ENCODE data around the gene C4orf54. TPM values are rescaled to one million over a fixed set of nuclear protein-coding genes. Genes with fewer than 3 reads are reported as not detected.

C4orf54 gene
- total RNA-seq = under 1 TPM in 4 of 6 experiments, not detected in 2; 0.02 to 0.19 (median 0.12) TPM
- long read RNA-seq = 0 reads

- DNase-seq = no peak
- no peak for ATAC-seq
- no peaks in the 10 kb centered on the region for H3K4me1 ChIP-seq
- no peak within 1 kb of the TSS for H3K27ac ChIP-seq
- no peaks in the 10 kb centered on the region for H3K36me3 ChIP-seq
- 80% methylated on average over 1 of the region's 1 CpG for WGBS (ENCODE audit: insufficient coverage, low coverage, low lambda C conversion rate, missing lambda C conversion rate)
- H3K9me3 ChIP-seq = no peaks in the 10 kb centered on the region
- no peaks in the 10 kb centered on the region for H3K27me3 ChIP-seq
- no peak for TF ChIP-seq CTCF (IDR thresholded peaks at IDR 0.05)
- TF ChIP-seq POLR2A (IDR thresholded peaks at IDR 0.05) = no peak
- no peak within 1 kb of the TSS for H3K4me3 ChIP-seq
- intact Hi-C loops (cut with DNase I) = no loop called here
Observed at GRCh38 chr4:99657798-99658197, at the start of gene C4orf54. C4orf54 (minus strand) TSS chr4:99657828; CDS start chr4:99654648, 3,180 bp downstream.

DNA sequence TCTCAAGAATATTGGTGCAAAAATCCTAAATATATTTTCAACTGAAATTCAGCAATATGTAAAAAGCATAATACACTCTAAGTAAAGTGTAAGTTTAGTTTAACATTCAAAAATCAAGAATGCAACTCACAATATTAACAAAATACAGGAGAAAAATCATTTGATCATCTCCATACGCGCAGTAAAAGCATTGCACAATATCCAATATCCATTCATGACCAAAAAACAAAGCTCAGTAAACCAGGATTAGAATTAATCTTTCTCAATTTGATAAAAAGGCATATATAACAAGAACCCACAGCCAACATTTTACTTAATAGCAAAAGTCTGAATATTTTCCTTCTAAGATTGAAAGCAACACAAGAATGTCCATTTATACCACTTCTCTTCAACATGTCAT is 48.3 kb upstream of the C4orf54 start:
- 88% methylated on average over 2 of the region's 2 CpGs for WGBS (ENCODE audit: insufficient coverage, low coverage, low lambda C conversion rate, missing lambda C conversion rate)
- Histone ChIP-seq H3K27me3 (no peaks in the 10 kb centered on the region), H3K4me3 (no peak overlapping the region), H3K4me1 (peaks cover 0 to 3% (median 0%) of the 10 kb centered on the region in 4 donors), H3K9me3 (peaks cover 0 to 2% (median 0%) of the 10 kb centered on the region in 4 donors), H3K36me3 (no peaks in the 10 kb centered on the region), H3K27ac (no peak overlapping the region)
- ATAC-seq (no peak), DNase-seq (no peak)
- TF ChIP-seq POLR2A (IDR thresholded peaks at IDR 0.05) = no peak
- no peak for TF ChIP-seq CTCF (IDR thresholded peaks at IDR 0.05)
- intact Hi-C loops (cut with DNase I) = no loop called here

DNA sequence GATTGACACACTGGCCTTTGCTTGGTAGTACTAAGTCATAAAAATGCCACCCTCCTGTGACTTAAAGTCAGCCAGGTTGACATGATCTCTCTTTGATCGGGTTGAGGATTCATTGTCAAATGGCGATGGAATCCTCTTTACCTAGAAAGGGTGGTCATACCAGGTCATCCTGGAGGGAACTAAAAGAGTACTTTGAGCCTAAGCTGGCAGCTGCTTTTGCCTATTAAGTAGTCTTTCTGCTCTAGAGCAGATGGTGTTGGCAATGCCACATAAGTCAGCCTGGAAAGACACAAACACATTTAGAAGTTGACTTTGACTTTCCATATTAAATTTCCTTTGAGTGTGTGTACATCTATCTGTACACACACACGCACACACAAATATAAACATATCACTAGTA is 39.2 kb upstream of the C4orf54 start:
- intact Hi-C loops (cut with DNase I) = no loop called here
- 68% methylated on average over 3 of the region's 3 CpGs for WGBS (ENCODE audit: insufficient coverage, low coverage, low lambda C conversion rate, missing lambda C conversion rate)
- no peak for ATAC-seq

GRCh38 chr4:99693140-99693539 is 35.5 kb upstream of the C4orf54 start:
- 78% methylated on average over 1 of the region's 1 CpG for WGBS (ENCODE audit: insufficient coverage, low coverage, low lambda C conversion rate, missing lambda C conversion rate)
- intact Hi-C loops (cut with DNase I) = no loop called here
- H3K4me1 ChIP-seq = no peaks in the 10 kb centered on the region

More for the DNA sequence above, 39.2 kb upstream of the C4orf54 start:
- H3K4me3 ChIP-seq = no peak overlapping the region
- H3K36me3 ChIP-seq = no peaks in the 10 kb centered on the region
- no peak for DNase-seq
- no peaks in the 10 kb centered on the region for H3K4me1 ChIP-seq
- TF ChIP-seq POLR2A (IDR thresholded peaks at IDR 0.05) (no peak), CTCF (IDR thresholded peaks at IDR 0.05) (no peak)
- H3K27me3 ChIP-seq = no peaks in the 10 kb centered on the region
- H3K27ac ChIP-seq = no peak overlapping the region
- no peaks in the 10 kb centered on the region for H3K9me3 ChIP-seq

More at GRCh38 chr4:99693140-99693539, 35.5 kb upstream of the C4orf54 start:
- no peak for DNase-seq
- no peak for TF ChIP-seq POLR2A (IDR thresholded peaks at IDR 0.05)
- TF ChIP-seq CTCF (IDR thresholded peaks at IDR 0.05) = no peak
- no peak for ATAC-seq
- H3K27ac ChIP-seq = no peak overlapping the region
- H3K36me3 ChIP-seq = no peaks in the 10 kb centered on the region
- H3K4me3 ChIP-seq = no peak overlapping the region
- no peaks in the 10 kb centered on the region for H3K27me3 ChIP-seq
- no peaks in the 10 kb centered on the region for H3K9me3 ChIP-seq

All from right lobe of liver (tissue), 6 donors.